Lower leg skin (tissue), 3 donors: Measurements from ENCODE around the gene NECAP2.
"Not testable (repeated sequence)": the region's sequence is repeated elsewhere in the genome, so short reads cannot be mapped to it uniquely, and the experiment has no call there.

ENCODE experiments used
- POLR2A ChIP-seq, 2 donors: fragments of 450-650 bp; IDR thresholded peaks; one replicate each; pipeline ENCODE4 v1.6.1; 2016 to 2017; ENCODE audit warnings: antibody characterized with exemption in 2 of 2, mild to moderate bottlenecking in 1 of 2, moderate library complexity in 1 of 2
- TF ChIP-seq, protein P1 (sequence below), 3 donors: fragments of 450-650 bp; IDR thresholded peaks; one replicate each; pipeline ENCODE4 v1.5.1; 2016; ENCODE audit warnings: antibody characterized with exemption in 3 of 3, mild to moderate bottlenecking in 3 of 3, moderate library complexity in 2 of 3

DNA sequence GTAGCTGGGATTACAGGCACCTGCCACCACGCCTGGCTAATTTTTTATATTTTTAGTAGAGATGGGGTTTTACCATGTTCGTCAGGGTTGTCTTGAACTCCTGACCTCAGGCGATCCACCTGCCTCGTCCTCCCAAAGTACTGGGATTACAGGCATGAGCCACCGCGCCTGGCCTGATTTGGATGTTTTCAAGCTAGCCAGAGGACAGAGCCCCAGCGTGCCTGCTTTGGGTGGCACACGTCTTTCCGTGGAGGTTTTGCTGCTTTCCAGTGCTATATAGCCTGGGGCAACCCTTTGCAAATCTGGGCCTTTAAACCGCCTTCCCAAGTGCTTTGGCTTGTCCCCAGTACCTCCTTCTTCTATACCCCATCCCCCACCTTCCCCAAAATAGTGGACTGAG is 15.6 kb downstream of the NECAP2 start:
- not testable (repeated sequence) for TF ChIP-seq POLR2A (IDR thresholded peaks at IDR 0.05)
- TF ChIP-seq, protein P1, sequence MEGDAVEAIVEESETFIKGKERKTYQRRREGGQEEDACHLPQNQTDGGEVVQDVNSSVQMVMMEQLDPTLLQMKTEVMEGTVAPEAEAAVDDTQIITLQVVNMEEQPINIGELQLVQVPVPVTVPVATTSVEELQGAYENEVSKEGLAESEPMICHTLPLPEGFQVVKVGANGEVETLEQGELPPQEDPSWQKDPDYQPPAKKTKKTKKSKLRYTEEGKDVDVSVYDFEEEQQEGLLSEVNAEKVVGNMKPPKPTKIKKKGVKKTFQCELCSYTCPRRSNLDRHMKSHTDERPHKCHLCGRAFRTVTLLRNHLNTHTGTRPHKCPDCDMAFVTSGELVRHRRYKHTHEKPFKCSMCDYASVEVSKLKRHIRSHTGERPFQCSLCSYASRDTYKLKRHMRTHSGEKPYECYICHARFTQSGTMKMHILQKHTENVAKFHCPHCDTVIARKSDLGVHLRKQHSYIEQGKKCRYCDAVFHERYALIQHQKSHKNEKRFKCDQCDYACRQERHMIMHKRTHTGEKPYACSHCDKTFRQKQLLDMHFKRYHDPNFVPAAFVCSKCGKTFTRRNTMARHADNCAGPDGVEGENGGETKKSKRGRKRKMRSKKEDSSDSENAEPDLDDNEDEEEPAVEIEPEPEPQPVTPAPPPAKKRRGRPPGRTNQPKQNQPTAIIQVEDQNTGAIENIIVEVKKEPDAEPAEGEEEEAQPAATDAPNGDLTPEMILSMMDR (IDR thresholded peaks at IDR 0.05): not testable (repeated sequence)
